H9 (cell line): ENCODE results near the gene ZNF106. TPM values are rescaled to one million over a fixed set of nuclear protein-coding genes. Genes with fewer than 3 reads are reported as not detected.

Source experiments
- DNase-seq: peaks from one replicate; pipeline ENCODE4 v3.0.0-alpha.2; 2017
- H2AFZ ChIP-seq: one replicate; pipeline ENCODE4 v1.6.1; 2013; ENCODE audit warnings: mild to moderate bottlenecking, low read length, control low read depth, moderate library complexity
- H2AK5ac ChIP-seq: 2 replicates; pipeline ENCODE4 v1.6.1; 2013; ENCODE audit warnings: low read length, control low read depth, mixed read lengths; ENCODE audit not compliant: insufficient read length
- H2BK120ac ChIP-seq: one replicate; pipeline ENCODE4 v1.6.1; 2013; ENCODE audit warnings: low read depth, mild to moderate bottlenecking, low read length, control low read depth, inconsistent platforms; ENCODE audit not compliant: poor library complexity, severe bottlenecking
- H2BK12ac ChIP-seq: 2 replicates; pipeline ENCODE4 v1.6.1; 2013; ENCODE audit warnings: low read length, control low read depth, mixed read lengths, low read depth; ENCODE audit not compliant: insufficient read length
- H2BK15ac ChIP-seq: 2 replicates; pipeline ENCODE4 v1.6.1; 2013; ENCODE audit warnings: low read depth, low read length, control low read depth
- H2BK20ac ChIP-seq: one replicate; pipeline ENCODE4 v1.6.1; 2013; ENCODE audit warnings: low read depth, mild to moderate bottlenecking, low read length, control low read depth, inconsistent platforms; ENCODE audit not compliant: poor library complexity, severe bottlenecking
- H2BK5ac ChIP-seq: 2 replicates; pipeline ENCODE4 v1.6.1; 2013; ENCODE audit warnings: low read length, control low read depth, mixed read lengths; ENCODE audit not compliant: insufficient read length
- H3K14ac ChIP-seq: 2 replicates; pipeline ENCODE4 v1.6.1; 2013; ENCODE audit warnings: low read length, control low read depth; ENCODE audit not compliant: insufficient read depth
- H3K18ac ChIP-seq: 2 replicates; pipeline ENCODE4 v1.6.1; 2013; ENCODE audit warnings: low read depth, mild to moderate bottlenecking, mixed read lengths, low read length, control low read depth; ENCODE audit not compliant: insufficient read length
- H3K23ac ChIP-seq: 2 replicates; pipeline ENCODE4 v1.6.1; 2013; ENCODE audit warnings: low read length, control low read depth, mixed read lengths, low read depth; ENCODE audit not compliant: insufficient read length
- H3K23me2 ChIP-seq: 2 replicates; pipeline ENCODE4 v1.6.1; 2013; ENCODE audit warnings: low read depth, mild to moderate bottlenecking, mixed read lengths, low read length, control low read depth; ENCODE audit not compliant: insufficient read length, poor library complexity, severe bottlenecking
- H3K27ac ChIP-seq: 2 replicates; pipeline ENCODE4 v1.5.1; 2013; ENCODE audit warnings: low read length, control low read depth, mixed read lengths, low read depth; ENCODE audit not compliant: insufficient read length
- H3K27me3 ChIP-seq: 2 replicates; pipeline ENCODE4 v1.6.1; 2013; ENCODE audit warnings: low read length, control low read depth, inconsistent platforms; ENCODE audit not compliant: insufficient read depth
- H3K4ac ChIP-seq: 2 replicates; pipeline ENCODE4 v1.6.1; 2013; ENCODE audit warnings: low read depth, mild to moderate bottlenecking, control low read depth, inconsistent platforms, low read length, moderate library complexity
- H3K4me1 ChIP-seq: 2 replicates; pipeline ENCODE4 v1.6.1; 2013; ENCODE audit warnings: low read length, control low read depth, inconsistent platforms; ENCODE audit not compliant: insufficient read depth
- H3K4me2 ChIP-seq: 2 replicates; pipeline ENCODE4 v1.6.1; 2013; ENCODE audit warnings: low read length, control low read depth, mixed read lengths; ENCODE audit not compliant: insufficient read length, insufficient read depth
- H3K56ac ChIP-seq: 2 replicates; pipeline ENCODE4 v1.6.1; 2013; ENCODE audit warnings: low read depth, mild to moderate bottlenecking, mixed read lengths, low read length, control low read depth; ENCODE audit not compliant: insufficient read length
- H3K79me1 ChIP-seq: 2 replicates; pipeline ENCODE4 v1.6.1; 2013; ENCODE audit warnings: low read depth, mild to moderate bottlenecking, moderate library complexity, low read length, control low read depth, inconsistent platforms; ENCODE audit not compliant: insufficient read depth, poor library complexity, severe bottlenecking
- H3K79me2 ChIP-seq: 2 replicates; pipeline ENCODE4 v1.6.1; 2013; ENCODE audit warnings: low read length, control low read depth, inconsistent platforms; ENCODE audit not compliant: insufficient read depth
- H3K9ac ChIP-seq: 2 replicates; pipeline ENCODE4 v1.6.1; 2013; ENCODE audit warnings: low read length, control low read depth, mixed read lengths; ENCODE audit not compliant: insufficient read length; ENCODE audit errors: extremely low read depth
- H3K9me3 ChIP-seq: one replicate; pipeline ENCODE4 v1.6.1; 2013; ENCODE audit warnings: low read depth, low read length, inconsistent platforms; ENCODE audit not compliant: control insufficient read depth
- H3T11ph ChIP-seq: one replicate; pipeline ENCODE4 v1.6.1; 2013; ENCODE audit warnings: mild to moderate bottlenecking, low read length, control low read depth, inconsistent platforms
- H4K20me1 ChIP-seq: one replicate; pipeline ENCODE4 v1.6.1; 2013; ENCODE audit not compliant: control insufficient read depth, insufficient read length, insufficient read depth
- H4K5ac ChIP-seq: 2 replicates; pipeline ENCODE4 v1.6.1; 2013; ENCODE audit warnings: low read depth, mild to moderate bottlenecking, mixed read lengths, low read length, control low read depth; ENCODE audit not compliant: insufficient read length
- H4K8ac ChIP-seq: replicated peaks from 2 replicates; pipeline ENCODE4 v1.6.1; 2013; ENCODE audit warnings: low read length, control low read depth, mixed read lengths, low read depth; ENCODE audit not compliant: insufficient read length
- H4K91ac ChIP-seq: 2 replicates; pipeline ENCODE4 v1.6.1; 2013; ENCODE audit warnings: low read depth, mild to moderate bottlenecking, moderate library complexity, mixed read lengths, low read length, control low read depth; ENCODE audit not compliant: insufficient read length
- H3K27ac Mint-ChIP-seq, 3 experiments: 2 replicates in 2 of 3; 3 replicates in 1 of 3; pipeline ENCODE4 v1.8.0; 2020 to 2021; ENCODE audit warnings: mixed read lengths in 3 of 3, mild to moderate bottlenecking in 1 of 3, moderate library complexity in 1 of 3
- H3K27me3 Mint-ChIP-seq: 2 replicates; pipeline ENCODE4 v1.8.0; 2021; ENCODE audit warnings: low read depth, mild to moderate bottlenecking, moderate library complexity, mixed read lengths
- H3K36me3 Mint-ChIP-seq, 3 experiments: 2 replicates in 2 of 3; 3 replicates in 1 of 3; pipeline ENCODE4 v1.8.0; 2020 to 2021; ENCODE audit warnings: low read depth in 3 of 3, mixed read lengths in 3 of 3; ENCODE audit not compliant: insufficient read depth in 1 of 3
- H3K4me1 Mint-ChIP-seq, 2 experiments: 2 replicates each; pipeline ENCODE4 v1.8.0; 2020; ENCODE audit warnings: mixed read lengths in 2 of 2
- H3K4me3 Mint-ChIP-seq, 2 experiments: 2 replicates in 1 of 2; 3 replicates in 1 of 2; pipeline ENCODE4 v1.8.0; 2020 to 2021; ENCODE audit warnings: mild to moderate bottlenecking in 2 of 2, mixed read lengths in 2 of 2, moderate library complexity in 1 of 2
- H3K9me3 Mint-ChIP-seq, 2 experiments: 2 replicates in 1 of 2; 3 replicates in 1 of 2; pipeline ENCODE4 v1.8.0; 2020; ENCODE audit warnings: mild to moderate bottlenecking in 2 of 2, mixed read lengths in 2 of 2, moderate library complexity in 1 of 2
- CTCF ChIP-seq: fragments of 200-600 bp; sonication (generic); conservative IDR thresholded peaks from 3 replicates; pipeline ENCODE4 v1.8.0; 2021; ENCODE audit warnings: antibody characterized with exemption, mild to moderate bottlenecking
- WGBS: extraction: QIAGEN DNeasy Blood & Tissue Kit; methylation state at CpG from one replicate; pipeline ENCODE4 v1.1.7; 2013; ENCODE audit warnings: missing lambda C conversion rate, low lambda C conversion rate, mixed read lengths; ENCODE audit not compliant: insufficient read length; ENCODE audit errors: extremely low coverage; 5-methylcytosine and 5-hydroxymethylcytosine counted together
- total RNA-seq: library from RNA; stranded (reverse); gene quantifications from 2 replicates; pipeline ENCODE4 v1.2.1, GENCODE V29; 2021

The ZNF106 gene
- total RNA-seq, 1 experiment from 2014 or later, result 55.0 TPM

- Histone ChIP-seq H3K56ac (no peak overlapping the region), H3K4me2 (no peak overlapping the region), H2BK20ac (no peak overlapping the region), H4K91ac (no peak overlapping the region), H2AFZ (no peak overlapping the region), H2AK5ac (no peak overlapping the region), H4K20me1 (no peaks in the 10 kb centered on the region), H3K18ac (no peak overlapping the region), H3K79me1 (no peaks in the 10 kb centered on the region), H4K5ac (no peak overlapping the region), H3K27ac (no peak overlapping the region), H3K9ac (no peak overlapping the region), H3K9me3 (no peaks in the 10 kb centered on the region), H3K4me1 (peaks cover 14% of the 10 kb centered on the region; the same call in 1 of the 2 replicates), H2BK15ac (no peak overlapping the region), H3K23ac (no peak overlapping the region), H3K4ac (no peak overlapping the region), H4K8ac (no peak overlapping the region), H2BK12ac (no peak overlapping the region), H3K14ac (no peak overlapping the region), H3K23me2 (no peaks in the 10 kb centered on the region), H2BK120ac (no peak overlapping the region), H3K27me3 (no peaks in the 10 kb centered on the region; the same call in 1 of the 2 replicates), H2BK5ac (no peak overlapping the region), H3K79me2 (no peaks in the 10 kb centered on the region), H3T11ph (no peak overlapping the region)
- Mint-ChIP-seq H3K4me3 (no peak overlapping the region), H3K9me3 (peaks cover 13 to 14% of the 10 kb centered on the region in 2 experiments), H3K27me3 (peaks cover 18% of the 10 kb centered on the region), H3K36me3 (peaks cover 6 to 9% (median 7%) of the 10 kb centered on the region in 3 experiments; a peak in 6 of 7 replicates), H3K4me1 (peaks cover 12 to 23% of the 10 kb centered on the region in 2 experiments), H3K27ac (no peak overlapping the region; a peak in 1 of 7 replicates)
- no CpG with 5 or more reads among the region's 5 CpGs for WGBS
- DNase-seq, result no peak
- TF ChIP-seq CTCF, result no peak
Observed at GRCh38 chr15:42365921-42366550, 124.9 kb downstream of the ZNF106 start.
